ENCODE data around the gene OXGR1.
"Not testable (repeated sequence)": the region's sequence is repeated elsewhere in the genome, so short reads cannot be mapped to it uniquely, and the experiment has no call there.

The OXGR1 gene

GRCh38 chr13:96994017-96994857 is at the start of gene OXGR1:
OXGR1 (minus strand) TSS chr13:96994476; CDS start chr13:96987759, 6,717 bp downstream.
- DNase-seq = no peak

GRCh38 chr13:97043302-97043701 is 49.0 kb upstream of the OXGR1 start:
- no peak for DNase-seq

GRCh38 chr13:97030705-97031452 is 36.6 kb upstream of the OXGR1 start:
- no peak for DNase-seq

- peak in 2 of 4 experiments; percentile 15 to 18 for DNase-seq
These were observed 34.4 kb upstream of the OXGR1 start for GRCh38 chr13:97028441-97029299.

GRCh38 chr13:97027162-97027554 is 32.9 kb upstream of the OXGR1 start:
- DNase-seq = no peak

GRCh38 chr13:97026531-97027161 is 32.4 kb upstream of the OXGR1 start:
- DNase-seq = no peak

- DNase-seq = not testable (repeated sequence)
These were observed 29.5 kb upstream of the OXGR1 start for GRCh38 chr13:97023812-97024211.

- no peak for DNase-seq
These were observed 28.8 kb upstream of the OXGR1 start for GRCh38 chr13:97023117-97023516.

GRCh38 chr13:97021241-97021640 is 27.0 kb upstream of the OXGR1 start:
- no peak for DNase-seq

GRCh38 chr13:97020689-97021240 is 26.5 kb upstream of the OXGR1 start:
- DNase-seq = no peak

- DNase-seq = no peak
These were observed 25.9 kb upstream of the OXGR1 start for GRCh38 chr13:97020194-97020593.

GRCh38 chr13:97019236-97019635 is 25.0 kb upstream of the OXGR1 start:
- DNase-seq = no peak

- DNase-seq = no peak
These were observed 23.9 kb upstream of the OXGR1 start for GRCh38 chr13:97018029-97018819.

GRCh38 chr13:97017322-97017721 is 23.0 kb upstream of the OXGR1 start:
- no peak for DNase-seq

GRCh38 chr13:97015661-97016350 is 21.5 kb upstream of the OXGR1 start:
- DNase-seq = no peak

GRCh38 chr13:97012251-97013048 is 18.2 kb upstream of the OXGR1 start:
- DNase-seq = no peak

GRCh38 chr13:97011446-97012131 is 17.3 kb upstream of the OXGR1 start:
- DNase-seq = no peak

- DNase-seq = no peak
These were observed 14.4 kb upstream of the OXGR1 start for GRCh38 chr13:97008643-97009042.

- no peak for DNase-seq
These were observed 11.5 kb upstream of the OXGR1 start for GRCh38 chr13:97005625-97006262.
